HG02678 (cell line): ENCODE results near the gene SHF.

Experiments
- ATAC-seq: cut with Tn5 transposase; IDR thresholded peaks from one replicate; pipeline ENCODE4 v1.9.1; 2021; ENCODE audit warnings: mild to moderate bottlenecking, moderate library complexity; ENCODE audit not compliant: unreplicated experiment

The SHF gene

GRCh38 chr15:45174069-45174468 lies 13.7 kb downstream of the SHF start:
- ATAC-seq = no peak

GRCh38 chr15:45171912-45172311 lies 15.9 kb downstream of the SHF start:
- ATAC-seq = no peak

DNA sequence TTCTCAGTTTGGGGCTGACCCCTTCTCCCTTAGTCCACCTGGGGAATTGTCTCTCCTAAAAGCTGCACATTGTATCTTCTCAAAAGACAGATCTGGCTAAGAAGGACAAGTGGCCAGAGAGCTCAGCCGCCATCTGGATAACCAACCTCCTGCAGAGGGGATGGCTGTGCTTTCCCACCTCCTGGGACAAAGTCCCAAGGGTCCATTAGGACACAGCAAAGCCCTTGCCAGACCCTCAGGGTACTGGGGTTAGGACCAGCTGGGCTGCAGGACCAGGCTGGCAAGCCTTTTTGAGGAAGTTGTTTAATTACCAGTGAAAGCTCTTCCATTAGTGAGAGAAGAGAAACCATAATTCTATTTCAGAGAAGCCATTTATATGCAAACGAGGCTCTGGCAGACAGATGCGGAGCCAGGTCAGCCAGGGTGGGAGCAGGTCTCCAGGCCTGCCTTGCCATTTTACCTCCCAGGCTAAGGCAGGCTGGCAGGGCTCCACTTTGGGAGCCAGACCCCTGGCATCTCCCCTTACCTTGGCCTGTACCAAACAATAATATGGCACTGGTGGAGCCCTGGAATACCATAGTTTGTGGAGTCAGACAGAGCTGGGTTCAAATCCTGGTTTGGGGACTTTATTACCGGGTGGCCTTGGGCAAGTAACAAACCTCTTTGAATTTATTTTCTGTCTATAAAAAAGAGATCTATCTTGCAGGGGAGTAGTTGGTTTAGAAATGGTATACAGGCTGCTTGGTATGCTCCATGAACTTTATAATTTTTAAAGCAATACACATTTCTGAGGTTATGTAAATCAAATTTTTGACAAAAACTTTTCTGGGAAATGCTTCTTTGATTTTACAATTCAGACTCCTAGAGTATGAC lies 17.9 kb downstream of the SHF start:
- no peak for ATAC-seq

GRCh38 chr15:45168751-45169551 lies 18.8 kb downstream of the SHF start:
- ATAC-seq = no peak

DNA sequence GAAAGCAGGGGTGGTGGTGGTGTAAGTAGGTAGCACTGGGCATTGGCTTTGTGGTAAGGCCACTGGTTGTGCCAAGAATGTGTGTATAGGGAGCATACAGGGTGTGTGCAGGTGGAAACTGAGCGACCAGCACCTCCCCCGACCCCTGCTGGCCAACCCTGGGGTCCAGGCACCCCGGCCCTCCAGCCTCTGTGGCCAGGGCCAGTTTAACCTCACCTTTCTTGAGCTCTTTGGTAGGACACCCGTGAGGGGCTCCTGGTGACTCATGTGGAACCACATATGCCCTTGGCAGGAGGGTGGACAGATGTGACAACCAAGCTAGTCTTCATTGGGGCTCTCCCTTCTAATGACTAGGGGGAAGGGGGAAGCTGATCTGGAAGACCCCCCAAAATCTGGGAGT lies 19.5 kb downstream of the SHF start:
- no peak for ATAC-seq

DNA sequence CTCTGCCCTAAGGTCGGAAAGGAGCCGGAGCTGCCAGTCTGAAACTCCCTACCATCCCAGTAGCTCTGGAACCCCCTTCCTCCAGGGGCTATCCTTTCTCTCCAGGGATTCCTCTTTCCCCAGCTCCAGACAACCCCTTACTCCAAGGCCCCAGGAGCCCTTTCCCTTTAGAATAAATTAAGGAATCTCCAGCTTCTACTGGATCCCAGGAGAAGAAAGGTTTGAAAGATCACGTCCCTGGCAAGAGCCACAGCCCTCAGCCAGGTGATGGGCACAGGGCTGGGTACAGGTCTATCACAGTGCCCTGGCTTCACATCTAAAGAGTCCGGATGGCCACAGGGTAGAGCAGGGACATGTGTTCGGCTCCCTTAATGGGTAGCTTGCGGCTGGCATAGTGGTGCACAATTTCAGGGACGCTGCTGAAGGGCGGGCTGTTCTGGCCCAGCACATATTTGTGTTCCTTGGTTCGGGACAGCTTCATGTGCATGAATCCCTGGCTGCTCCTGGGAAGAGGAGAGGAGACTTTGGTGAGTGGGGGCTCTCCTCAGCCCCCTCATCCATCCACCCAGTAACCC lies 20.0 kb downstream of the SHF start:
- ATAC-seq = no peak

- ATAC-seq = peak; percentile 96
Observed at GRCh38 chr15:45166834-45167630, 20.7 kb downstream of the SHF start.

- ATAC-seq = no peak
Observed at GRCh38 chr15:45165536-45165935, 22.2 kb downstream of the SHF start.

- ATAC-seq = no peak
Observed at GRCh38 chr15:45164914-45165313, 22.9 kb downstream of the SHF start.

DNA sequence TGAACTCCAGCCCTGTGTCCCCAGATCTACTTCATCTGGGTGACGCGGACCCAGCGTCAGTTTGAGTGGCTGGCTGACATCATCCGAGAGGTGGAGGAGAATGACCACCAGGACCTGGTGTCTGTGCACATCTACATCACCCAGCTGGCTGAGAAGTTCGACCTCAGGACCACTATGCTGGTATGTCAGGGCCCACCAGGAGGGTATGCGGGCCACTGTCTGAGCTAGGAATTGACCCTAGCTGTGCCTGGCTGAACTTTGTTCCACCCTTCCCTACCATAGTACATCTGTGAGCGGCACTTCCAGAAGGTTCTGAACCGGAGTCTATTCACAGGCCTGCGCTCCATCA lies 24.3 kb downstream of the SHF start:
- ATAC-seq = no peak

- peak; percentile 40 for ATAC-seq
Observed at GRCh38 chr15:45162771-45163507, 24.8 kb downstream of the SHF start.

GRCh38 chr15:45161666-45162065 lies 26.1 kb downstream of the SHF start:
- ATAC-seq = no peak

GRCh38 chr15:45157974-45158373 lies 29.8 kb downstream of the SHF start:
- ATAC-seq = no peak

DNA sequence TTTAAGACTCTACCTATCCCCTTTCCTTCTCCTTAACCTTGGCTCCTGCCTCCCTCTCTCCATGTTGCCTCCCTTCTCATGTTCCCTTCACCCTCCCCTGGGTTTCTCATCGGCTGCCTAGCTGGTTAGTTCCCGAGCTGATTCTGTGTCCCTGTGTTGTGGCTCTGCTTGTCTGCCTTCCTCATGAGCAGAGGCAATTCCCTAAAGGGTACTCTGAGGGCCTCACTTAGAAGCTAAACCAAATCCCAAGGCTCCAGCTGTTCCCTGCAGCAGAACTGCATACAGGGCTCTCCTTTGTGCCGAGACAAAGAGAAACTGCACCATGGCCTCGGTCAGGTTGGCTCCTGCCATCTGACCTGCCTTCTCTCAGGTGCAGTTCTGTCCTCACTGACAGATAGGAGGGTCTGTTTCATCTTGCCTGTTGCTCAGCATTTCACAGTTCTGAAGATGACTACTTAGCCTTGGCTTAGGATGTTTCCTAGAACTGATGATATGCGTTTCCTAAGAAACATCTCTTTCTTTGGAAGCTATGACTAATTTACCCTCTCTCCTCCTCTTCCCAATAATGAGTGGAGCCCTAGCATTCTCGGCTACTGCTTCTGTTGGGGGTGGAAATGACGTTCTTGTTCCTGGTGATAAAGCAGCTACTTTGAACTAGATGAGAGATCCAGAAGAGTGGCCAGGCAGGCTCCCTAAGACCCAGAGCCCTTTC lies 30.9 kb downstream of the SHF start:
- no peak for ATAC-seq

DNA sequence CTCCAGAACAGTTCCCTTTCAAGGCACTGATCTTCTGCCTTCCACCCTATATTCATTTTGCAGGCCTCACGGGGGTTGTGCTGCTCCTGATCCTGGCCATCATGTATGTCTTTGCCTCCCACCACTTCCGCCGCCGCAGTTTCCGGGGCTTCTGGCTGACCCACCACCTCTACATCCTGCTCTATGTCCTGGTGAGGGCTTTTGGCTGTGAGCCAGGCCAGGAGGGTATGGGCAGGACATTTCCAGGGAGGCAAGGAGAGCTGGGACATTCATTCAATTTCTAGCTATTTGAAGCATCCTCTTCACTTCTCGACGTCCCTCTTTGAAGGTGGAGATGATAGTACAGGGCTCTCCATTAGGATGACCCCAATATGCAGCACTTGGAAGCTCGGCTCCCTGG lies 32.0 kb downstream of the SHF start:
- ATAC-seq = no peak

DNA sequence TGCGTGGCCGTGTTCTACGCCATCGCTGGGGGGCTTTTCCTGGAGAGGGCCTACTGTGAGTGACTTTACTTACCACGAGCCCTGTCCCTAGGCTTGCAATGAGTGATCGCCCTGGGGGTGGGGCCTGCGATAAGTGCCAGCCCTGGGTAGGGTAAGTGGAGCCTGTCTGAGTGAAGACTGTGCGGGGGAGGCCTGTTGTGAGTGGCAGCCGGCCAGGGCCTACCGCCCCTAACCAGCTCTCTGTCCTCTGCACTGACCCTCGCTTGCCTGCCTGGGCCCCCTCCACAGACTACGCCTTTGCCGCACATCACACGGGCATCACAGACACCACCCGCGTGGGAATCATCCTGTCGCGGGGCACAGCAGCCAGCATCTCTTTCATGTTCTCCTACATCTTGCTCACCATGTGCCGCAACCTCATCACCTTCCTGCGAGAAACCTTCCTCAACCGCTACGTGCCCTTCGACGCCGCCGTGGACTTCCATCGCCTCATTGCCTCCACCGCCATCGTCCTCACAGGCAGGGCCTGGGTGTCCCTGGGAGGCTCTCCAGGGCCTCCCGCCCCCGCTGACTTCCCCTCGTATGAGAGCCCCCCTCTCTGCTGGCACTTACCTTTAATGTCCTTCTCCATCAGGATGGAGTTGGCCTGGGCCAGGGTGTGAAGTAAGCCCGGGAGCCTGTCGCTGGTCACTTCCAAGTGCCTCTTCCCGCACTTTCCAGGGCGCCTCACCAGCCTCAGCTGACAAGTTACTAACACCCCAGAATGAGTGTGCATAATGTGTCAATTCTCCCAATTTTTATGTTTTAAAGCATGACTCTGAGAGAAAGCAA lies 35.6 kb downstream of the SHF start:
- ATAC-seq = no peak

DNA sequence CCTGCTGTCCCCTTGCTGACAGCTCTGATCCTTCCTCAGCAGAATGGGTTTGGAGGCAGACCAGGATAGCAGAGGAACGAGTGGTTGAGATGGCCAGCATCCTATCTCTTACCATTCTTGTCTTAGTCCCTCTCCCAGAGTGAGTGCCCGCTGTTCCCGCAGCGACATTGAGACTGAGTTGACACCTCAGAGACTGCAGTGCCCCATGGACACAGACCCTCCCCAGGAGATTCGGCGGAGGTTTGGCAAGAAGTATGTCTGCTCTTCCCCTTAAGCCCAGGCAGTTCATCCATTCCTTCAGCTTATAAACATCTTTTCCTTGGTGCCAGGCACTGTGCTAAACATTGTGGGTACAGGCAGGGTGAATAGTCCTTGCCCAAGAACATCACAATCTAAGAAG lies 36.8 kb downstream of the SHF start:
- ATAC-seq = no peak

- no peak for ATAC-seq
Observed at GRCh38 chr15:45150481-45150880, 37.3 kb downstream of the SHF start.

GRCh38 chr15:45149060-45149459 lies 38.7 kb downstream of the SHF start:
- no peak for ATAC-seq
